Stimulated activated CD8-positive, alpha-beta memory T cell treated with anti-CD3 and anti-CD28 coated beads, Interleukin-2, amount 100 ng/mL, for 48 hours (primary cell): ENCODE data around the gene GNB1L.

ENCODE experiments used
- DNase-seq, 2 donors: peaks; one replicate each; pipeline ENCODE4 v3.0.0-alpha.2; 2020; ENCODE audit warnings: low read depth in 2 of 2

The GNB1L gene

GRCh38 chr22:19733755-19734154 is 120.9 kb downstream of the GNB1L start:
- no peak for DNase-seq
